ENCODE results near the gene TIAM2. TPM values are rescaled to one million over a fixed set of nuclear protein-coding genes. Genes with fewer than 3 reads are reported as not detected.

The TIAM2 gene
- total RNA-seq, 4 donors from 2014 or later = 6.5 to 13.4 (median 10.7) TPM

- TF ChIP-seq CTCF (IDR thresholded peaks at IDR 0.05; ENCODE audit: low read depth) = no peak
These were observed 1.4 kb upstream of the TIAM2 start for GRCh38 chr6:154993710-154994109.

- no peak for TF ChIP-seq CTCF (IDR thresholded peaks at IDR 0.05; ENCODE audit: low read depth)
These were observed 270 bp upstream of the TIAM2 start for GRCh38 chr6:154994836-154995253.

- no peak for TF ChIP-seq CTCF (IDR thresholded peaks at IDR 0.05; ENCODE audit: low read depth)
These were observed 988 bp downstream of the TIAM2 start for GRCh38 chr6:154996016-154996590.

GRCh38 chr6:154996841-154997311 is 1.8 kb downstream of the TIAM2 start:
- TF ChIP-seq CTCF (IDR thresholded peaks at IDR 0.05; ENCODE audit: low read depth) = no peak

GRCh38 chr6:154998855-154999254 is 3.7 kb downstream of the TIAM2 start:
- no peak for TF ChIP-seq CTCF (IDR thresholded peaks at IDR 0.05; ENCODE audit: low read depth)

GRCh38 chr6:155001482-155001881 is 6.4 kb downstream of the TIAM2 start:
- TF ChIP-seq CTCF (IDR thresholded peaks at IDR 0.05; ENCODE audit: low read depth) = no peak

- no peak for TF ChIP-seq CTCF (IDR thresholded peaks at IDR 0.05; ENCODE audit: low read depth)
These were observed 6.8 kb downstream of the TIAM2 start for GRCh38 chr6:155001934-155002333.

Data from subcutaneous adipose tissue (tissue), 4 donors.